Memory B cell (primary cell): ENCODE measurements around the gene COL2A1.

Source experiments
- ATAC-seq: fragments of 150-1000 bp; cut with Tn5 transposase; 2 replicates; pipeline ENCODE4 v1.10.0; 2021; ENCODE audit warnings: low read depth, mild to moderate bottlenecking, moderate library complexity
- DNase-seq, 2 donors: peaks; one replicate each; pipeline ENCODE4 v3.0.0; 2022; ENCODE audit warnings: low spot score in 2 of 2
- H3K27ac Mint-ChIP-seq: one replicate; pipeline ENCODE4 v1.8.0; 2022; ENCODE audit warnings: mild to moderate bottlenecking, moderate library complexity, mixed read lengths
- H3K27me3 Mint-ChIP-seq: one replicate; pipeline ENCODE4 v1.8.0; 2022; ENCODE audit warnings: mixed read lengths
- H3K36me3 Mint-ChIP-seq: one replicate; pipeline ENCODE4 v1.8.0; 2022; ENCODE audit warnings: mild to moderate bottlenecking, mixed read lengths
- H3K4me1 Mint-ChIP-seq: one replicate; pipeline ENCODE4 v1.8.0; 2022; ENCODE audit warnings: mixed read lengths
- H3K4me3 Mint-ChIP-seq: one replicate; pipeline ENCODE4 v1.8.0; 2022; ENCODE audit warnings: mild to moderate bottlenecking, moderate library complexity, mixed read lengths
- H3K9me3 Mint-ChIP-seq: one replicate; pipeline ENCODE4 v1.8.0; 2022; ENCODE audit warnings: mixed read lengths

Gene COL2A1

GRCh38 chr12:47999816-48000215 is 4.5 kb downstream of the COL2A1 start:
- peaks cover 22% of the 10 kb centered on the region for H3K4me1 Mint-ChIP-seq
- H3K27ac Mint-ChIP-seq, result no peak overlapping the region
- no peak for ATAC-seq
- no peak overlapping the region for H3K4me3 Mint-ChIP-seq
- no peaks in the 10 kb centered on the region for H3K9me3 Mint-ChIP-seq
- H3K27me3 Mint-ChIP-seq, result peaks cover 25% of the 10 kb centered on the region
- no peak for DNase-seq
- no peaks in the 10 kb centered on the region for H3K36me3 Mint-ChIP-seq

GRCh38 chr12:47997321-47997720 is 7.0 kb downstream of the COL2A1 start:
- Mint-ChIP-seq H3K27ac (no peak overlapping the region), H3K36me3 (no peaks in the 10 kb centered on the region), H3K4me1 (peaks cover 13% of the 10 kb centered on the region), H3K9me3 (no peaks in the 10 kb centered on the region), H3K4me3 (no peak overlapping the region), H3K27me3 (peaks cover 20% of the 10 kb centered on the region)
- DNase-seq (no peak), ATAC-seq (no peak)

- Mint-ChIP-seq H3K9me3 (no peaks in the 10 kb centered on the region), H3K27me3 (peaks cover 15% of the 10 kb centered on the region), H3K36me3 (no peaks in the 10 kb centered on the region), H3K4me3 (no peak overlapping the region), H3K27ac (no peak overlapping the region), H3K4me1 (peaks cover 1% of the 10 kb centered on the region)
- no peak for ATAC-seq
- DNase-seq, result no peak
These were observed 8.3 kb downstream of the COL2A1 start for GRCh38 chr12:47995981-47996401.

- H3K27me3 Mint-ChIP-seq, result peaks cover 7% of the 10 kb centered on the region
- no peak overlapping the region for H3K27ac Mint-ChIP-seq
- H3K36me3 Mint-ChIP-seq, result no peaks in the 10 kb centered on the region
- DNase-seq, result no peak
- peaks cover 17% of the 10 kb centered on the region for H3K4me1 Mint-ChIP-seq
- no peak overlapping the region for H3K4me3 Mint-ChIP-seq
- H3K9me3 Mint-ChIP-seq, result no peaks in the 10 kb centered on the region
- ATAC-seq, result no peak
These were observed 10.8 kb downstream of the COL2A1 start for GRCh38 chr12:47993491-47993890.

GRCh38 chr12:47992776-47993175 is 11.5 kb downstream of the COL2A1 start:
- H3K27me3 Mint-ChIP-seq, result peaks cover 6% of the 10 kb centered on the region
- H3K4me1 Mint-ChIP-seq, result peaks cover 19% of the 10 kb centered on the region
- no peaks in the 10 kb centered on the region for H3K36me3 Mint-ChIP-seq

GRCh38 chr12:47991106-47992061 is 12.9 kb downstream of the COL2A1 start:
- H3K4me1 Mint-ChIP-seq, result peaks cover 21% of the 10 kb centered on the region
- H3K4me3 Mint-ChIP-seq, result no peak overlapping the region
- H3K27ac Mint-ChIP-seq, result no peak overlapping the region
- no peaks in the 10 kb centered on the region for H3K9me3 Mint-ChIP-seq
- H3K27me3 Mint-ChIP-seq, result peaks cover 6% of the 10 kb centered on the region
- ATAC-seq (no peak), DNase-seq (no peak)
- H3K36me3 Mint-ChIP-seq, result no peaks in the 10 kb centered on the region

More at GRCh38 chr12:47992776-47993175, 11.5 kb downstream of the COL2A1 start:
- no peaks in the 10 kb centered on the region for H3K9me3 Mint-ChIP-seq
- H3K27ac Mint-ChIP-seq, result no peak overlapping the region
- no peak for ATAC-seq
- no peak for DNase-seq
- no peak overlapping the region for H3K4me3 Mint-ChIP-seq

GRCh38 chr12:47990351-47991105 is 13.7 kb downstream of the COL2A1 start:
- peaks cover 23% of the 10 kb centered on the region for H3K4me1 Mint-ChIP-seq
- H3K9me3 Mint-ChIP-seq, result no peaks in the 10 kb centered on the region
- DNase-seq (peak in 1 of 2 donors; percentile 61), ATAC-seq (peak; percentile 98)
- H3K4me3 Mint-ChIP-seq, result no peak overlapping the region
- H3K36me3 Mint-ChIP-seq, result no peaks in the 10 kb centered on the region
- peaks cover 6% of the 10 kb centered on the region for H3K27me3 Mint-ChIP-seq
- peak overlapping the region; percentile 31 for H3K27ac Mint-ChIP-seq

- DNase-seq, result no peak
- no peaks in the 10 kb centered on the region for H3K27me3 Mint-ChIP-seq
- H3K36me3 Mint-ChIP-seq, result no peaks in the 10 kb centered on the region
- H3K4me1 Mint-ChIP-seq, result peaks cover 23% of the 10 kb centered on the region
- ATAC-seq, result no peak
- H3K27ac Mint-ChIP-seq, result peak overlapping the region; percentile 31
- no peak overlapping the region for H3K4me3 Mint-ChIP-seq
- no peaks in the 10 kb centered on the region for H3K9me3 Mint-ChIP-seq
These were observed 14.6 kb downstream of the COL2A1 start for GRCh38 chr12:47989666-47990065.

- no peaks in the 10 kb centered on the region for H3K36me3 Mint-ChIP-seq
- H3K4me3 Mint-ChIP-seq, result no peak overlapping the region
- DNase-seq (no peak), ATAC-seq (no peak)
- H3K4me1 Mint-ChIP-seq, result peaks cover 23% of the 10 kb centered on the region
- H3K9me3 Mint-ChIP-seq, result no peaks in the 10 kb centered on the region
- H3K27ac Mint-ChIP-seq, result no peak overlapping the region
- no peaks in the 10 kb centered on the region for H3K27me3 Mint-ChIP-seq
These were observed 15.3 kb downstream of the COL2A1 start for GRCh38 chr12:47989023-47989417.

GRCh38 chr12:47988073-47989022 is 15.9 kb downstream of the COL2A1 start:
- Mint-ChIP-seq H3K27me3 (no peaks in the 10 kb centered on the region), H3K27ac (peak overlapping the region; percentile 85), H3K4me1 (peaks cover 23% of the 10 kb centered on the region), H3K36me3 (no peaks in the 10 kb centered on the region), H3K4me3 (no peak overlapping the region), H3K9me3 (no peaks in the 10 kb centered on the region)
- DNase-seq (no peak), ATAC-seq (no peak)

- H3K4me1 Mint-ChIP-seq, result peaks cover 23% of the 10 kb centered on the region
- H3K27me3 Mint-ChIP-seq, result no peaks in the 10 kb centered on the region
- H3K4me3 Mint-ChIP-seq, result no peak overlapping the region
- peak overlapping the region; percentile 85 for H3K27ac Mint-ChIP-seq
- DNase-seq, result no peak
- no peaks in the 10 kb centered on the region for H3K9me3 Mint-ChIP-seq
- no peaks in the 10 kb centered on the region for H3K36me3 Mint-ChIP-seq
- ATAC-seq, result no peak
These were observed 16.7 kb downstream of the COL2A1 start for GRCh38 chr12:47987411-47988072.

- Mint-ChIP-seq H3K4me1 (peaks cover 23% of the 10 kb centered on the region), H3K36me3 (no peaks in the 10 kb centered on the region), H3K4me3 (no peak overlapping the region), H3K27ac (no peak overlapping the region), H3K9me3 (no peaks in the 10 kb centered on the region), H3K27me3 (peaks cover 1% of the 10 kb centered on the region)
- DNase-seq (no peak), ATAC-seq (no peak)
These were observed 17.4 kb downstream of the COL2A1 start for GRCh38 chr12:47986832-47987231.

- H3K4me3 Mint-ChIP-seq, result no peak overlapping the region
- no peaks in the 10 kb centered on the region for H3K36me3 Mint-ChIP-seq
- H3K9me3 Mint-ChIP-seq, result no peaks in the 10 kb centered on the region
- peaks cover 23% of the 10 kb centered on the region for H3K4me1 Mint-ChIP-seq
- peaks cover 1% of the 10 kb centered on the region for H3K27me3 Mint-ChIP-seq
- no peak for DNase-seq
- ATAC-seq, result no peak
- no peak overlapping the region for H3K27ac Mint-ChIP-seq
These were observed 18.0 kb downstream of the COL2A1 start for GRCh38 chr12:47986291-47986660.
